NCI-H1092 treated with DMSO at 0.1 percent for 48 hours (cell line): ENCODE measurements around the gene EMILIN2.

Experiments
- DNase-seq: peaks from one replicate; lab custom pipeline; 2025; lab: John Stamatoyannopoulos, UW

The EMILIN2 gene

GRCh38 chr18:2956056-2956455, 109.2 kb downstream of the EMILIN2 start:
- DNase-seq, result no peak

DNA sequence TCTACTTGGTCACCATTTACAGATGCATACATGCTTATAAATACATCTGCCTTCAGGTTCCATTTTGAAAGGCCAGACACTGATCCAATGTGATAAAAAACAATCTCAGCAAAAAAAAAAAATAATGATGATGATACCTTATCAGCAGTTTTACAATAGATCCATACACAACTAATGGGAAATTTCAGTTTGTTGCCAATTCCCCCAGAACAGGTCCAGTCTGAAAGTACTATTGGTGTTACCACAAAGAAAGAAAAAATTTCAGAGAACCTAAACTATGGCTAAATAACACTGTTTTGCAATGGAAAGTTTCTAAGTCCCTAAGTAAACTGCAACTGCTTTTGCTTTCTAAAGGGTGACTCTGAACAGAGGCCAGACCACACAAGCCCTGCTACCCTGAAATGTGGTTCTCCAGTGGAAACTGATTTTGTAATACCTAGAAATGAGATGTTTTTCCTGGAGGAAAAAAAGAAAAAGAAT, 112.1 kb downstream of the EMILIN2 start:
- DNase-seq, result no peak

DNA sequence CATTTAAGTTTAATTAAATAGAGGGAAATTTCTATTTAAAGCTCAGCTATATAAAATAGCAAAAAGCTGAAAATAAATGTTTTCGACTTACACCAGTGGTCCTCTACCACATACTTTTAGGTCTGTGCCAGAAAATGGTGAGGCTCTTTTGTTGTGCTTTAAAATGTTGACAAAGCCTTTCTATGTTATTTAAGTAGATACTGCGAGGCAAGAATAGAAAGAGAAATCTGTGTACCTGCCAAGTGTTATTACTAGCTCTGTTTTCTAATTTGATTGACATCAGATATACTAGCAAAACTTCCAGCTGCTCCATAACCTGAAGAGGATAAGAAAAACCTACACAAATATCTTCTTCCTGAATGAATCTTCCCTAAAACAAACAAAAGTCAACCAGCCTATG, 112.5 kb downstream of the EMILIN2 start:
- no peak for DNase-seq

GRCh38 chr18:2960983-2961696, 114.3 kb downstream of the EMILIN2 start:
- no peak for DNase-seq

- DNase-seq, result no peak
These were observed 115.0 kb downstream of the EMILIN2 start for GRCh38 chr18:2961821-2962220.

DNA sequence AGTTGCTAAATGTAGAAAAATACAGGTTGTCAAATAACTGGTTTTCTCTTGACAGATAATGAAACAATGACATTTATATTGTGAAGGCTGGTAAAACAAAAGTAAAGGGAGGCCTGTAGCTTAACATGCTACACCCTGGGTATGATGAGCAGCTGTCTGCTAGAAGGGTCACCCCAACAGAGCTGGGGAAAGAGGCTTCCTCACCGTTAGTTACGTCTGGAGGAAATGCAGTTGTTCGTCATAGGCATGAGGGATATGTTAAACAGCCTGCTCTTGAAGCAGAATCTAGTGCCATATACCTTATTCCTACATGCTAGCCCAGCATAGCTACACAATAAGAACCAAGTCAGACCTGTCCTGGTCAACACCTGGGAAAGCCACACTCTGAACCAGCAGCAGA, 116.2 kb downstream of the EMILIN2 start:
- no peak for DNase-seq

- no peak for DNase-seq
These were observed 117.7 kb downstream of the EMILIN2 start for GRCh38 chr18:2964361-2965010.
